GM21381 (cell line): ENCODE data around the gene NOTCH1.

ENCODE experiments used
- ATAC-seq: cut with Tn5 transposase; IDR thresholded peaks from one replicate; pipeline ENCODE4 v1.9.1; 2021; ENCODE audit warnings: mild to moderate bottlenecking, moderate library complexity; ENCODE audit not compliant: unreplicated experiment

The NOTCH1 gene

DNA sequence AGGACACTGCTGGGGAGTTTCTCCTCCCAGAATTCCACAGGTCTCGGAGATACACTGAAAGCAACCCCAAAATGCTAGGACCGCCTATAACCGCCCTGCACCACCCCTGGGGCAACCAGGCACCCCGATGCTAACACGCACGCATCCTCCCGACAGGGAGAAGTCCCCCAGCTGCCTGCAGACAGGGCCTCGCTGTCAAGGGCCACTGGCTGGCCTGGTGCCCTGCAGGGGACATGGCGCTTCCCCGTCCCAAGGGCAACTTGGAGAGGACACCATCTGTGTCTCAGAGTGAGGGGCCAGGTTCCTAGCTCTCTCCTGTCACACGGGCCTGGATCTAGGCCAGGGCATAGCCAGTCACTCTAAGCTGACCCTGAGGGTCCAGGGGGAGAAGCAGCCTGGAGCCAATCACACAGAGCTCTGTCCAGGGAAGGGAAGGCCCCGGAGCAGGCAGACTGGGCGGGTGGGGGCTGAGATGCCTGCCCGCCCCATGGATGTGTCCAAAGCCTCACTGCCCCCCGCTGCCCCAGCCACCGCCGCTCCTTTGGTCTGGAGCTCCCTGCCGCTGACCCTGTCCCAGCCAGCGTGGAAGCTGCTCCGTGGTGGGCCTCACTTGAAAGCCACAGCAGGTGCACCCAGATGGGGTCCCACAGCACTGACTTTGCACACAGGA, 9.7 kb downstream of the NOTCH1 start:
- ATAC-seq, result no peak

DNA sequence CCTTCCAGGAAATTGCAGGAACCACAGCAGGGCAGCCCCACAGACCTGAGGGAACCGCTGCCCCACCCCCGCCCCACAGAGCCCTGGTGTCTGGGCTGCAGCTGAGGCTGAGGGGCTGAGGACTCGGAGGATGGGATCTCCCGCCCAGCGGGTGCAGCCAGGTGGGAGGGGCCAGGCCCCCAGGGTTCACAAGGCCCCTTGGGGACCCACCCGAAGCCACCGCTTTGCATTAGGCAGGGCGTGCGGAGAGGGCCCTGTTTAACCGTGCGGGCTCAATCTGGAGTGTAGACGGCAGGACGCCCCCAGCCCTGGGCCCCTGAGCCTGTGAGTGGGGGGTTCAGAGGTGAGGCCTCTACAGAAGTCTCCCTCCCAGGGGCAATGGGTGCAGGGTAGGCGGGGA, 10.8 kb downstream of the NOTCH1 start:
- no peak for ATAC-seq

DNA sequence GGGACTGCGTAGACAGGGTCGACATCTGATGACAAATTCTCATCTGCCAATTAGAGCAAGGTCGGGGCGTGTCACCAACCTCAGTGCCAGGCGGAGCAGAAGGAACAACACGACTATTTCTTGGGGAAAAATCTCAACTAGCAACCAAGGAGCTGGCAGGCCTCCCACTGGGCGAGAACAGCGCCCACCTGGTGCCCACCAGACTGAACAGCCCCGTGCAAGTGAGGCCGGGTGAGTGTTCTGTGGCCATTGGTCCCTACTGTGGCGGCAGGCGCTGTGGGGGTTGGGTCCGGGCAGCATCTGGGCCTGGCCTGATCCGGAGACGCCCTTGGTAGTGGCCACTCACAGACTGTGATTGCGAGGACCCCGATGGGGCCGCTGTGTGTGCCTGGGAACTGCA, 11.5 kb downstream of the NOTCH1 start:
- ATAC-seq, result no peak

DNA sequence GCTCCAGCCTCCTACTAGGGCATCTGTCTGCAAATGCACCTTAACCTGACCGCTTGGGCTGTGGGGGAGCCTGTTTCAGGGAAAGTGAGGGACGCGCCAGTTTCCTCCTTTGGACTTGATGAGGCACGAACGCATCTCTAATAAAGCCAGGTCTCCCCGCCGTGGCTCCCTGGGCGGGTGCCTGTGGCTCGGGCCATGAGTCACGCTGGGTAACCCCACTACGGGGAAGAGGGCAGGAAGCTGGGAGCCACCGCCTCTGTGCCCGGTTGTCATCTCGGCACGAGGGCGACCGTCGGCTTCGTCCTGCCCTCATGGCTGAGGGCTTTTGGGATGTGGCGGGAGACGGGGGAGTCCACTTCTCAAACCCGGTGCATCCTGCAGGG, 12.1 kb downstream of the NOTCH1 start:
- ATAC-seq, result no peak

DNA sequence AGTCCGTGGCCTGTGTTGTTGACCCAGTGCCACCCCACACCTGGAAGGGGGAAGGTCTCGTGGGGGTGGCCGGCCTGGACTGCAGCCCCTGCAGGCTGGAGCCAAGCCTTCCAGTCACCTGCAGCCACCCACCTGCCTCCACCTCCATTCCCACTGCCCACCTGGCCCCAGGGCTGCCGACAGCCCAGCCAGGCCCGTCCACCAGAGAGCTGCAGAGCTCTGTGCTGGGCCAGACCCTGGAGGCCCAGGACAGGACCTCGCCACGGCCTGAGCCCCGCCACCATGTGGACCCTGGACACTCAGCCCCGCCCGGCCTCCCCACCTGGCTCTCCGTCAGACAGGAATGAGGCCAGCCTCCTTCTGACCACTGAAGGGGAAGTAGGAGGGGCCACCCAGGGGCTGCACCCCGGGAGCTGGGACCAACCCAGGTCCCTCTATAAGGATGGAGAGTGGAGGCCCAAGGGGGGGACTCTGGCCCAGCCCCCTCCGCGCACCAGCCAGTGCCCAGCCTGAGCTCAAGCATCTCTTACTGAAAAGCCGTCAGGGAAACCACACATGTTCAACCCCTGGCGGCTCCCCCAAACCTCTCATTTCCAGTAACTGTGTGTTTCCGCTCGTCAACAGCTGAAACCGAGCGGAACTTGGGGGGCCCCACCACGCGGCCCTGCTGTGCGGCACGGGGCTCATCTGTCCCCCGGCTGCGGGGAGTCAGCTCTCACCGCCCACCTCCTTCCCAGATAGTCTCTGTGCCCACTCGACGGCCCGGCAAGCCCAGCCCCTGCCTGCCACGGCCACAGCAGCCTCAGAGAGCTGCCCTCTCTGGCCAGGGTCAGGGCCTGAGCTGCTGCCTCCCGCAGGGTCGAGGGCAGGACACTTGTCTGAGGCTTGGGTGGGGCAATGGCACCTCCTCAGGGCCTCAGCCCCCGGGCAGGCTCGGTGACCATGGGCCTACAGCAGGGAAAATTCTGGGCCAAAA, 12.8 kb downstream of the NOTCH1 start:
- no peak for ATAC-seq

DNA sequence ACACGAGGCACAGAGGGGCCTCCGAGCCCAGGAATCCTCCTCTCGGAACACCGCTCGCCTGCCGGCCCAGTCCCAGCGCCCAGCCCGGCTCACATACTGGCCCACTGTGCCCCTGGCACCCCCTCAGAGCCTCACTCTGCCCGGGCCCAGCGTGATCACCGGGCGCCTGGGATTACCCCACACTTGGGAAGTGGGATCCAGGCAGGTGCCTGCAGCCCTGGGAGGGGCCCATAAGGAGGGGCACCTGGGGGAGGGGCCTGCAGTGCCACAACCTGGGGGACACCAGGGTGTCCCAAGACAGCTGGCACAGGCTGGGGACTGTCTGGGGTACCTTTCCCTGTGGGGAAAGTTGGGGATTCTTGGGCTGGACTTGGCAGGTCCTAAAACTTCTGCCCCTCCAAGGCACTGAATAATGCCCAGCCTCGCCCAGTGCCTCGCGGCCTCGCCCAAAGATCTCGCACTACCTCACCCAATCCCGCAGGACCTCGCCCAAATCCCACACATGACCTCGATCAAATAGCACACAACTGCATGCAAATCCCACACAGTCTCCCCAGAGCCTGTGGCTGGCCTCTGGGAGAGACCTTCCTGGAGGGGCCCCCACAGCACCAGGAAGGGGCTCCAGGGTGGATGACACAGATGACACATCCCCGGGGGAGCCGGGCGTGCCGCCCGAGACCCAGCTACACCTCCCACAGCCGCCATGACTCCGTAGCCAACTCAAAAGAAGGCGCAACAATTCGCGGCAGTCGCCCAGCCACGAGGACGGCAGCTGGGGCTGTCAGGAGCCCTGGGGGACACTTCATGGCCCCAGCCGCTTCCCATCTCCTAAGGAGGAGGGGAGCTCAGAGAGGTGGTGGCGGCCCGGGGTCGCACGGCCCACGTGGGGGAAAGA, 13.7 kb downstream of the NOTCH1 start:
- ATAC-seq, result no peak

DNA sequence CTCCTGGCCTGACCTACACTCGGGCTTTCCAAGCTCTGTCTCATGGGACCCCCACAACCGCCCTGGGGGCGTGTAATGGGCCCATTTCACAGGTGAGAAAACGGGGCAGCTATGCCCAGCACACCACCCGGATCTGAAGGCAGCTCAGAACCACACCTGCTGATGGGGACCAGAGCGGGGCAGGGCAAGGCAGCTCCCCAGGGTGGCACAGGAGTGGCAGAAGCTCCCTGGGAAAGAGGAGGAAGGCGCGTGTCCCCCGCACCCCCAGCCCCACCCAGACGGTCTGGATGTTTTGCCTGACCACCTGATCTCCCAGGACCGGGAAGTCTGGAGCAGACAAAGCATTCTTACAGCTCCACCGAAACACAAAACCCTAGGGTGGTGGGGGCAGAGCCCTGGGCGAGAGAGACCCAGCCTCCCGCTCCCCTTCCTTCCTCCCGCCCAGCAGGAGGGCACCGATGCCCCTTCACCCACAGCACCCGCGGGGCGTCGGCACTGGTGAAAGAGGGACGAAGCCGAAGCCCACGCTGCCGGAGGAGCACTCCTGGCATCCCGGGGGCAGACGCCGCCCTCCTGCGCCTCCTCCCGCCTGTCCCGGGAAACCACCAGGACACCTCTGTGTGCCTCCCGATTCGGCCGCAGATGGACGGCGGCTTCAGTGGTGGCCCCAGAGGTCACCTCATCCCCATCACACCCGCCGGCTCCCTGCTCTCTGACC, 14.5 kb downstream of the NOTCH1 start:
- ATAC-seq, result no peak

DNA sequence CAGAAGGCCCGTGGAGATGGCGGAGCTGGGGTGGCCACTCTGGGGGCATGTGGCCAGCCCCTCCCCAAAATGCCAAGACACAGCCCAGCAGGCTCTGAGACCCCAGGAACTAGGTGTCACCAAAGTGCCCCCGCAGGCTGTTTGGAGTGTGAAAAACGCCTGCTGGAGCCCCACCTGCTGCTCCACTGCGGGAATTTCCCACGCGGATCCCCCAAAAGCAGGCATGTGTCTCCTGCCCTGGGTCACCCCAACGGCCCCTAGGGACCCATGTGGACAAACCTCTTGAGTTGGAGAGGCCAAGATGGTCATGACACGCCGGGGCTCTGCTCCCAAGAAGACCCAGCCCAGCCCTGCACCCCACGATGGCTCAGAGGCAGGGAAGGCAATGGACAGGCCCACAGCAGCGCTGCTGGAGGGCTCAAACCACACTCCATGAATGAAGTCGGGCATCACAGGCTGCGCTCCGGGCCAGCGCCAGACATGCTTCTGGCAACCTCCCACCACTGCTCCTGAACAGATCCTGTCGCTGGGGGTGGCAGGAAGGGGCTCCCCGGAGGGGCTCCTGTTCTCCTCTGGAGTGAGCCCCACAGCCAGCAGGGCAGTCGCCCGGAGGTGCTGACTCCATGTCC, 15.3 kb downstream of the NOTCH1 start:
- no peak for ATAC-seq

DNA sequence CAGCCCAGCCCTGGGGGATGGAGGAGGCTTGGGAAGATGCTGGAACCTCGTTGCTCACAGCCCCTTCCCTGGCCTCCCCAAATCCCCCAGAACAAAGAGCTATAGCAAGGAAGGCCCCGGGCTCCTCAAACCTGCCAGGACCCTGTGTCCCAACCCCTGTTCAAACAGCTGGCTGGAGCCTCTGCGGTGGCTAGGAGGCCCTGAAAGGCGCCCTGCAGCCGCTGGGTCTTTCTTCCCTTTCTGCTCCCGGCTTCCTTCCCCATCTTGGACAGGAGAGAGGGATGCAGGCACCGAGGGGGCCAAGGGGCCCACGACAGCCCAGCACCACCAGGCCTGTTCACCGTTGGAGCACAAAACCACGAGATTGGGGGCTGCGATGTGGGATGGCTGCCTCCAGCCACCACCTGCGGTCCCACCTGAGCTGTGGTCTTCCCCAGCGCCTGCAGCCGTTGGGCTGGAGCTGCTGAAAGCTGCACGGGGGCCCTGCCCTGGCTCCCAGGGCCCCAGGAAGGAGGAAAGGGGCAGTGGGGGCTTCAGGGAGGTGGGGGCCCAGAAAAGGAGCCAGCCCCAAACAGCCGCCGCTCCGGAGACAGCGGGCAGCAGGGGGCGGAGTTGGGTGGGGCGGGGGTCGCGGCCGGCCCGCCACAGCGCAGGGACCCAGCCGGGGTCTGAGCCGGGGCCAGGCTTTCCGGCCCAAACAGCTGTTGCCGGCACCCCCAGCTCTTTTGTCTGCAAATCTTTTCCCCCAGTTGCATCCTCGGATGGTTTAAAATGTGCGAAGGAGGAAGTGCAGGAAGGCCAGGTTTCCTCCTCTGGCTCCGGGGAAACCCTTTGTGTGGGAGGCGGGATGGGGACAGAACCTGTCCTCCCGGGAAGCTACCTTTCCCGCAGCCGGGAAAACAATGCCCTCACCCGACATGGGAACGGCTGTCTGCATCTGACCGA, 16.1 kb downstream of the NOTCH1 start:
- ATAC-seq, result no peak

DNA sequence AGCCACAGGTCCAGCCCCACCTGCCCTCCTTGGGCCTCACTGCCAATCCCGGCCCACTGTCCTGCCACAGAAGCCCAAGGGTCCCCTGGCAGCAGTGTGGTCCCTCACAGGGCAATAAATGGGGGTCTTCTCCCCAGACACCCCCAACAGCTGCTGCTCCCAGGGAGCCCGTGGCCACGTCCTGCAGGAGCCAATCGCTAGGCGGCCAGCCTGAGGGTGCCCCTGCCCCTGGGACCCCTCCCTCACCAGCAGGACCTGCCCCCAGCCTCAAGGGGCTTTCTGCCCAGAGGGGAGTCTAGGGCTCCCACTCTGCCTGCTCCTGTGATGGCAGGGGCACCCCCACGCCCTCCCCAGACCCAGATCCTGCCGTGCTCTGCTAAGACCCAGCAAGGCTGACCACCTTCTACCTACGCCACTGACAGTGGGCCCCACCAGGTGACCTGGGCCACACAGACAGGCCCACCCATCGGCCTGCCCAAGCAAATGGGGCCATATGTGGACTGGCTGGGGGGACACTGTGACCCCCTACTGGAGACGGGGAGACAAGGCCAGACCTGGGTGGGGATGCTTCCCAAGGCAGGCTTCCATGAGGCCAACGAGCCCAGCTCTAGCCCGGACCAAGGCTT, 17.0 kb downstream of the NOTCH1 start:
- ATAC-seq, result no peak

DNA sequence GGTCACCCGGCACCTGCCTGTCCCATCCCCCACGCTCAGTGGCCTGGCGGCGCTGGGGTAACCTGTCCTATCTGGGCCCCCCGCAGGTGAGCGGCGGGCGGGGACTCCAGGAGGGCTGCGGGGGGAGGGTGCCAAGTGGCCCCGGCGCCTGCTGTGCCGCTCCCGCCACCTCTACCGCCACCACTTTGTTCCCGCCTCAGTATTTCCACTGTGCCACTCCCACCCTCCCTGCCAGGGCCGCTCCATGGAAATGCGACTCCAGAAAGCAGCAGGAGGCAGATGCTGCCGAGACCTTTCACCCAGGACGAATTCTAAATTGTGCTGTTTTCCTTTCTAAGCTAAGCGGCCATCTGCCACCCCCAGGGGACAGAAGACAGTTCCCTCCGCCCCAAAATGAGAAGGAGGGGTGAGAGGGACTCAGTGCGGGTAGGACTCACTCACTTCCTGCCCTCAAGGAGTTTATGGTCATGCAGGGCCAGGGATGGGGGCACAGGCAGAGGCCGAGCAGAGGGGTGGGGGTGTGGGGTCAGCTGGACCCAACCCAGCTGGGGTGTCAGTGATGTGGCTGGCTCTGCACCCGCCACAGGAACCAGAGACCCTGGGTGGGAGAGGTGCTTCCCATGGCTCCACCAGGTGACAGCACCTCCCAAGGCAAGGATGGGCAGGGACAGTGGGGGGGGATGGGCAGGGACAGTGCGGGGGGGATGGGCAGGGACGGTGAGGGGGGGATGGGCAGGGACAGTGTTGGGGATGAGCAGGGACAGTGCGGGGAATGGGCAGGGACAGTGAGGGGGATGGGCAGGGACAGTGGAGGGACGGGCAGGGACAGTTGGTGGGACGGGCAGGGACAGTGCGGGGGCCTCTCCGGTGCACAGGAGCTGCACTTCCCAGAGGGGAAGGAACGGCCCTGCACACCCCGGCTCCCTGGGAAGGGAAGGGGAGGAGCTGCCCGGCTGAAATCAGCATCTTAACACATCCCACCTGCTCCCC, 17.8 kb downstream of the NOTCH1 start:
- ATAC-seq, result no peak

DNA sequence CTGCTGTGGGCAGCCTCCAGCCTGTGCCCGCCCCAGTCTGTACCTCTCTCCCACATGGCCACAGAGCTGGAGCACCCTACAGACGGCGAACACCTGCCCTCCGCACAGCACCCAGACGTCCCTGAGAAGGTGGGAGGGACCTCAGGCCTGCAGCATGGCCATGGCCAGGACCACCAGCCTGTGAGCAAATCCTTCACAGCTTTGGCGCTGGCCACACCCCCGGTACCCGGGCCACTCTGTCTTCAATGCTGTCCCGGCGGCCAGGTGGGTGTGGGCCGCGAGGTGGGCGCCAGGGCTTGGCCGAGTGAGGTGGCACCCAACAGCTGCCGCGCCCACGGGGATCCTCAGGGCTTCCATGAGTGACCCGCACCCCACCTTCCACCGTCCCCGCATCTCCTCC, 18.7 kb downstream of the NOTCH1 start:
- no peak for ATAC-seq

DNA sequence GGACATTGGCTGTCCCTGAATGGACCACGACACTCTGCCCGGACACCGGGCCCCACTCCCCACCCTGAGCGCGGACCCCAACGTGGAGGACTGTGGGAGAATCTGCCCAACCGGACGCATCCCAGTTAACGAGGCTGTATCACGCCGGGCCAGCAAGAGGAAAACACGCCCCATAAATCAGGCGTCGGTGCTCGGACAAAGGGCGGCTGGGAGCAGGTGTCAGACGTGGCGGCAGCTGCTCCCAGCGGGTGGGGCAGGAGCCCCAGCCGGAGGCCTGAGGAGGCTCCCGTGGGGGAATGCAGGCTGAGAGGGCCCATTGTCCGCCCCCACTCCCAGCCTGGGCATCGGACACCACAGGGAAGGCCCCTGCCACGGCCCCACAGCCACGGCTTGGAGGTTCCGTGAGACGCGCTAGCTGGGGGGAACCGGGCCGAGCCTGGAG, 19.2 kb downstream of the NOTCH1 start:
- ATAC-seq, result no peak

DNA sequence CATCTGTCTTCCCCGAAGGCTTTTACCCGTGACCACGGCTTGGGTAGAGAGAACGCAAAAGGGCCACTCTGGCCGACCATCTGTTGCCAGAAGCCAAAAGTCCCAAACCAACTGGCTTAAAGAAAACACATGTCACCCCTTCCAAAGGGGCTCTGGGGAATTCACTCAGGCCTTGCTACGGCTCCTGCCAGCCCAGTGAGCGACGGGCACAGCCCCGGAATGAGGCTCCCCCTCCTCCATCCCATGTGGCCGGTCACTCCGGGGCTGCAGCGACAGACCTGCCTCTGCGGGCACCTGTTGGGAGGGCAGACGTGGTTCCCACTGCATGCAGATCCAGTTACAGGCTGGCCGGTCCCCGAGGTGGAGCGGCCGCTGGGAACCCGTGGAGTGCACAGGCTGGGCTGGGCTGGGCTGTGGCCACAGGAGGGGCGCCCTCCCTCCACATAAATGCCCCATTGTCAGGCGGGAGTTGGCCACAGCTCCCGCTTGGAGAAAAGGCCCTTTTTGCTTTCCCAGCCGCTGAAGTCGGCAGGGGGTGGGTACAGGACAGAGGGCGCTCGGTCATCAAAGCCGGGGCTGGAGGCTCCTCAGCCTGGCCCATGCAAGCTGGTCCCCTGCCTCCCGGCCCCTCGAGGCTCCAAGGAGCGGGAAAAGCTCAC, 19.9 kb downstream of the NOTCH1 start:
- no peak for ATAC-seq

DNA sequence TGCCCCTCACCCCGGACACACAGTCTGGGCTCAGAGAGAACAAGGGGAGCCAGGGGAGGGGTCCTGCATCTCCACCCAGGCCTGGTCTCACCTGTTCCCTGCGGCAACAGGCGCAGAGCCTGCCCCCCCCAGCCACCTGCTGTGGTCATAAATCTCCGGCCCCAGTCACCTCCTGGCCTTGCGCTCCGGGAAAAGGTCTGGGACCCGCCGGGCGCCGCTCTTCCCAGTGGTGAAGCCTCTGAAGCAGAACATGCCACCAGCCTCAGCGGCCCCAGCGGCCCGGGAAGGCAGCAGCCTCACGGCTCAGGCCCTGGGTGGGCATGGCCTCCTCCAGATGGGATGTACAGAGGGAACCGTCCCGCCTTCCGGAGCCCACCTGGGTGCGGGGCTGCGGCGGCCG, 20.6 kb downstream of the NOTCH1 start:
- ATAC-seq, result no peak

DNA sequence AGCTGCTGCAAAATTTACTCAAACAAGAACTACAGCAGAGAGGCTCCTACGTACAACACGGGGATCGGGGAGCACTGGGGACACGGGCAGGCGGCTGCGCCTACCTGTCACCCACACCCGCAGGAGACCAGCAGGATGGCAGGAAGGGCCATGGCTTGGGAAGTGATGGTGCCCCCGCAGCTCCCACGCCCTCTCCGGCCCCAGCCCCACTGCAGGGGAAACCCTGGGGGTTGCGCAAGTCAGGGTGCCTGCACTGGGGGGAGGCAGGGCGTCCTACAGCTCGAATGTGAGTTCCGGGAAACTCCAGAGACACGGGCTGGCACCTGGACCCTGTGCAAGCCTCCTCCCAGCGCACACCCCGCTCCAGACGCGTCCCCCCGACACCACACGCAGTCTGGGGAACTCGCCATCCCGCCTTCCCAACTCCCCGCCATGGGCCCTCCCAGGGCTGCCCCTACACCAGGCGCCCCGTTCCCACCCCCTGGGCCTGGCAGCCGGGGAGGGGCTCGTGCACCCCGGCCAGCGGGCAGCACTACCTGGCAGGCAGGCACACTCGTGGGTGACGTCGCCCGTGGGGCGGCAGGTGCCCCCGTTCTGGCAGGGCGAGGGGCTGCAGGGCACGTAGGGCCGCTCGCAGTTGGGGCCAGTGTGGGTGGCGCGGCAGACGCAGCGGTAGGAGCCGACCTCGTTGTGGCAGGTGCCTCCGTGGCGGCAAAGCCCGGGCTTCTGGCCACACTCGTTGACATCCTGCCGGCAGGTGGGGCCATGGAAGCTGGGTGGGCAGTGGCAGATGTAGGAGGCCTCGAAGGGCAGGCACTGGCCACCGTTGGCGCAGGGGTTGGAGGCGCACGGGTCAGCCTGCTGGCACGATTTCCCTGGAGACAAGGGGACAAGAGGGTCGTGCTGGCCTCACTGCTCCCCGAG, 23.3 kb downstream of the NOTCH1 start:
- ATAC-seq, result no peak
